Kidney tubule cell (primary cell): ENCODE results near the gene RPL15.
"Not testable (repeated sequence)": the region's sequence is repeated elsewhere in the genome, so short reads cannot be mapped to it uniquely, and the experiment has no call there.

Source experiments
- DNase-seq: peaks from one replicate; pipeline ENCODE4 v3.0.0-alpha.2; 2018; ENCODE audit warnings: low spot score

RPL15 gene

DNA sequence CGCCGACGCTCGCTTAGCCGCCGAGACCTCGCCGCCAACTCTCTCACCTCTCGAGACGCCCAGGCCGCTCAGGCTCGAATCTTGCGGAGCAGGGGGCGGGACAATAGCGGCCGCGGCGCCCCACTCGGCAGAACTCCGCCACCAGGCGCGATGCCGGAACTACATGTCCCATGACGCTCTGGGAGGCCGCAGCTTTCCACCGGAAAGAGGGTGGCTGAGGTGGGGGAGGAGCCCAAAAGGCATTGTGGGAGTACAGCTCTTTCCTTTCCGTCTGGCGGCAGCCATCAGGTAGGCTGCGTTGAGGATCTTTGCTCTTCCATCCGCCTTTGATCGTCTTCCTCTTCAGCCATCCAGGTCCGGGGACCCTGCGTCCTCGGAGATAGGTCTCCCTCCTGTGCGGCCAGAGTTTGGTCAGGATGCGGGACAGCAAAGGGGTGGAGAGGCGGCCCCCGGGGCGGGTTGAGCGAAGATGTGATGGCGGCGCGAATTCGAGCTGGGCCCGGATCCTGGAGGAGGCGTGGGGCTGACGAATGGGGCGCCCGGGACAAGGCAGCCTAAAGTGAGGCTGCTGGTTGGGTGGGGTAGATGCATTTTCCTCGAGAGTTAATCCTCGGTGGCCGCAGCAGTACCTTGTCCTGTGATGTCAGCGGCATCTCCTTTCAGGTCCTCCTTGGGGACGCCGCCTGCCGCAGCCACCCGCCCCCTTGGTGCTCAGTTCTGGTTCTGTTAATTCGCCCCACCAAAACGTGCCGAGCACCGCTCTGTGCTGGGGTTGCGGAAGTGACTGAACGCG lies at the start of gene RPL15, which contains the start of gene NKIRAS1:
Gene RPL15, plus strand, starts transcription at position 247 of the 793 bp plus-strand sequence. CDS start 728 bp downstream, outside the sequence.
Gene NKIRAS1, minus strand, starts transcription at position 105 of the 793 bp plus-strand sequence. CDS start 6,086 bp downstream, outside the sequence.
- DNase-seq = peak; percentile 97

DNA sequence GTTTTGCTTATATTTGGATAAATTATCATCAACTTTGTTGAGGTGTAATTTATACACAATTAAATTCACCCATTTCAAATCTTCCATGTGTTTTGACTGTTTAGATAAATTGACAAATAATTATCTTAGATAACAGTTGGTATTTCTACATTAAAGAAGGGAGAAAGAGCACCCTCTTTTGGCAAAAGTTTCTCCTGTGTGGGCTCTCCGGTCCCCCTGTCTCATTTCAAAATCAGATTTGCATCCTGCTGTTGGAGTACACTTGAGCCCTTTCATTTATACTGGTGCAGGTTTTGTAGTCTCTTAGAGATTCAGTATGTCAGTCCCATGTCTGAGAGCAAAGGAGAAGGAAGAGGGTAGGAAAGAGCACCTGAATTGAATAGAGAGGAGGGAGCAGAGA lies 49.5 kb upstream of the RPL15 start:
- DNase-seq = no peak

DNA sequence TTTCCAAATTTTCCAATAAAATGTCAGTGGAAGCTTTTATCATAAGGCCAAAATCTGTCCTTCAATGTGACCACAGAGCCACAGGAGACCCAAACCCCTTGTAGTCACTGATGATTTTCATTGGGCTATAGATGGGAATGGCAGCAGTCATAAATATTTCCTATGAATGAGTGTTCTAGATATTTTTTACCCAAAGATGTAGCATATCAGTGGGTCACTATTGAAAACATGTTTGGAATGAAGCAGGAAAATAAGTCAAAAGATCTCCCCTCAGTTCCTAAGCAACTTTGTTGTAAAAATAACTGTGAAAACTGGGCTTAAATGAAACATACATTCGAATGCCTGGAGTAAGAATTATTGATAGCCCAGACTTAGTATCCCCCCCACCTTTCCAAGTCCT lies 49.1 kb upstream of the RPL15 start:
- DNase-seq = no peak

DNA sequence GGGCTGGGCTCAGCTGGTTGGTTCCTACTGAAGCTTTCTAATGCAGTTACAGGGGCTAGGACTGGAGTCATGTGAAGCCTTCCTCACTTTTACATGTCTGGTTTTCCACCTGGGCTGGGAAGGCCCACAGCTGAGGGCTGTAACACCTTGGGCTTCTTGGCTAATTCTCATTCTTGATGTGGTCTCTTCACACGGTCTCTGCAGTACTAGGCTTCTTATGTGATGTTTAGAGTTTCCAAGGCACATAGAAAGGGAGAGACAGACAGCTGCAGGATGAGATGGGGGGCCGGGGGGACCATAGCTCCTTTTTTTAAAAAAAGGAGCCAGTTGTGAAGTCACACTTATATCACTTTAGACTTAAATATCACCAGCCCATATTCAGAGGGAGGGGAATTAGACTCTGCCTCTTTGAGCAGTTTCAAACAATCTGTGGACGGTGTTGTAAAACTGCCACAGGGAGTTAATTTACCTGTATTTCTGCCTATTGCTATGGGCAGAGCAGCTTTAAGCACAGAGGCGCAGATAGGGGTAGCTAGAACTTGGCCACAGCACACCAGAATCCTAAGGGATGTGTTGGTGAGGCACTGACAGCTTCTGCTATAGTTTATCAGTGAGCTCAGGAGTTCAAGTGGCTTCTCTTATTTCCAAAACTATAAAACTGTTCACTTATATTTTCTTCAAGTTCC lies 46.8 kb upstream of the RPL15 start:
- no peak for DNase-seq

DNA sequence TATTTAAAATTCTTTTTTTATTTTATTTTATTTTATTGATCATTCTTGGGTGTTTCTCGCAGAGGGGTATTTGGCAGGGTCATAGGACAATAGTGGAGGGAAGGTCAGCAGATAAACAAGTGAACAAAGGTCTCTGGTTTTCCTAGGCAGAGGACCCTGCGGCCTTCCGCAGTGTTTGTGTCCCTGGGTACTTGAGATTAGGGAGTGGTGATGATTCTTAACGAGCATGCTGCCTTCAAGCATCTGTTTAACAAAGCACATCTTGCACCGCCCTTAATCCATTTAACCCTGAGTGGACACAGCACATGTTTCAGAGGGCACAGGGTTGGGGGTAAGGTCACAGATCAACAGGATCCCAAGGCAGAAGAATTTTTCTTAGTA lies 46.3 kb upstream of the RPL15 start:
- DNase-seq = not testable (repeated sequence)

DNA sequence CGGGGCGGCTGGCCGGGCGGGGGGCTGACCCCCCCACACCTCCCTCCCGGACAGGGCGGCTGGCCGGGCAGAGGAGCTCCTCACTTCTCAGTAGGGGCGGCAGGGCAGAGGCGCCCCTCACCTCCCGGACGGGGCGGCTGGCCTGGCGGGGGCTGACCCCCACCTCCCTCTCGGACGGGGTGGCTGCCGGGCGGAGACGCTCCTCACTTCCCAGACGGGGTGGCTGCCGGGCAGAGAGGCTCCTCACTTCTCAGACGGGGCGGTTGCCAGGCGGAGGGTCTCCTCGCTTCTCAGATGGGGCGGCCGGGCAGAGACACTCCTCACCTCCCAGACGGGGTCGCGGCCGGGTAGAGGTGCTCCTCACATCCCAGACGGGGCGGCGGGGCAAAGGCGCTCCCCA lies 45.6 kb upstream of the RPL15 start:
- DNase-seq = not testable (repeated sequence)

DNA sequence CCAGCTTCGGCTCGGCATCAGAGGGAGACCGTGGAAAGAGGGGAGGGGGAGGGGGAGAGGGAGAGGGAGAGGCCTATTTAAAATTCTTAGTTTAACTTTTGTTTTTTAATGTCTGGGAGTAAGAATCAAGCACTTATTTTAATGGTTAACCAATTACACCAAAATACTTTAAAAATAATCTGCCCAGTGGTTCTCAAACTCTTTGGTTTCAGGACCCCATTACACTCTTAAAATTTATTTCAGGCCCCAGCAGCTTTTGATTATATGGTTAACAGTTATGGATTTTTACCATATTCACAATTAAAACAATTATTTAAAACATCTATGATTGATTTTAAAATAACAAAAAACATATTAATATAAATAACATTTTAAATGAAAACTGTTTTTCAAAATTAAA lies 44.6 kb upstream of the RPL15 start:
- no peak for DNase-seq

DNA sequence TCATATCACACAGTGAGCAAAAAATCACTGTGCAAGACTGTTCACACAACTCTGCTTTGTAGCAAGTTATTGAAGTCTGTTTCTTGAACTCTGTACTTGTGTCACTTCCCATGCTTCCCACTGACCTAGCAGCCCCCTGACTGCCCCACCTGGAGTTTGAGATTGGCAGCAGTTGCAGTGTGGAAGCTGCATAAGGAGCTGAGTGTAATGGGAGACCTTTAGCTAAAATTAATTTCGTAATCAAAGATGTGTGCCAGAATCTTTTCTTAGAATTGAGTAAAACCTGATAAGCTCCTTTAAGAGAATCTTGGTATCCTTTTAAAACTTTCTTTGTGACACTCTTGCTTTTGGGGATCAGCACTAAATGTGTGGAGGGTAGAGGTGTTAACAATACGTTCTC lies 43.0 kb upstream of the RPL15 start:
- no peak for DNase-seq

DNA sequence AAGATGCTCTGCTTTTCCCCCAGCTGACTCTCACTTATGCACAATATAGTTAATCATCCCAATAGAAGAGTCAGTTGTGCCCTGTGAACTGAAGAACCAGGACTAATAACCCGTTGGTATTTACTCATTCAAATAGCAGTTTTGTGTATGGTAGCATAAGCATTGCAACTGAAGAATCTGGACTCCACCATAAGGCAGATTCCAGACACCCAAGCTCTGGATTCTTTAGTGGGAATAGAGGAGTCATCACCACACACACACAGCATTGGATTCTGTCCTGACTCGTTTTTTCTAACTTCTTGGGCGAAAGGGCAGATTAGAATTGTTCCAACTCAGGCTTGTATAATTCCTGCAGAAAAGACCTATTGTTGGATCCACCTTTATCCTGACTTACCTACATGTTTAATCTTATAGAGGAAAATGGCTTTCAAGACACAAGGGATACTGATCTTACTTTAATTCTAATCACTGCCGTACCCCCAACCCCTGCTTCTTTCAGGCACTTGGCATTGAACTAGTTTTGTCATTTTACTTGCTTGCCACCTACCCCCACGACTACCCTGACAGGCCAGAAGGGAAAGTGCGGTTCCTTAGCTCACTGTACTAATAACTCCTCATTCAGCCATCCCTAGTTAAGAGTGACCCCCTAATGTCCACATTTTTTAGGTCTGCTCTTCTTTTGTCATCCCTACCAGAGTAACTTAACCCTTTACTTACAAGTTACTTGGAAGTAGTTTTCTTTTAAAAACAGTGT lies 42.4 kb upstream of the RPL15 start:
- DNase-seq = peak; percentile 47

DNA sequence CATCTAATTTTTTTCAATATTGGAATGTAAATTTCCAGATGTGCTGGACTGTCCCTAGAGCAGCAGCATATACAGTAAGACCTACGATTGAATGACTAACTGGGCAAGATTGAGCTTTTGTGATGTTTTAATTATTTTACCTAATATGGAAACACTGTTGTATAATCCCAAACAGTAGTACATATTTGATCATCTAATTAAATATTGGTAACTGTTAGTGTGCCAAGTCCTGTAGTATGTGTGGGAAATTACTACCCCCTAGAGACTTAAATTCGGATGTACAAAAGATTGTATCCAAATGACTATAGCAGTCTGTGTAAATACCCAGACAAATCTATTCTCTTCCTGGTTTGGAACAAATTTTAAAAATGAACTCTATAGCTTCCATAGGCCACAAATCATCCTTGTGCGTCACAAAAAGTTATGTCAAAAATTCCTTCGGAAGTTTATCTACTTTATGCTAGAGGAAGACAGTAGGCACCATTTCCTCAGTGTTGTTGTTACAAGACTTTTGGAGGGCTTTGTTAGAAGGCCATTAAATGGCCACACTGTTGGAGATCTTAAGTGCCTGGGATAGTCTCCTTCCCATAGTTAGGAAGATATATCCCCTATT lies 41.7 kb upstream of the RPL15 start:
- no peak for DNase-seq

DNA sequence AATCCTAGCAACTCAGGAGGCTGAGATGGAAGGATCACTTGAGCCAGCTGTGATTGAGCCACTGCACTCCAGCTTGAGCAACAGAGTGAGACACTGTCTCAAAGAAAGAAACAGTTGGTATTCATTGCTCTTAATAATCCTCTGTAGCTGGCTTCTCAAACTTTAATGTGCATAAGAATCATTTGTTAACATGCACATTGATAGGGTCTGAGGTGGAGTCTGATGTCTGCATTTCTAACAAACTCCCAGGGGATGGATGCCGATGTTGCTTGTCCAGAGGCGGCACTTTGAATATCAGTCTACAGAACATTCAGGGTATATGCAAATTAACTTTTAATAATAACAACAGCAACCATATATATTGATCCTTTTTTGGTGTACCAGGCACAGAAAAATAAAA lies 40.0 kb upstream of the RPL15 start:
- no peak for DNase-seq

DNA sequence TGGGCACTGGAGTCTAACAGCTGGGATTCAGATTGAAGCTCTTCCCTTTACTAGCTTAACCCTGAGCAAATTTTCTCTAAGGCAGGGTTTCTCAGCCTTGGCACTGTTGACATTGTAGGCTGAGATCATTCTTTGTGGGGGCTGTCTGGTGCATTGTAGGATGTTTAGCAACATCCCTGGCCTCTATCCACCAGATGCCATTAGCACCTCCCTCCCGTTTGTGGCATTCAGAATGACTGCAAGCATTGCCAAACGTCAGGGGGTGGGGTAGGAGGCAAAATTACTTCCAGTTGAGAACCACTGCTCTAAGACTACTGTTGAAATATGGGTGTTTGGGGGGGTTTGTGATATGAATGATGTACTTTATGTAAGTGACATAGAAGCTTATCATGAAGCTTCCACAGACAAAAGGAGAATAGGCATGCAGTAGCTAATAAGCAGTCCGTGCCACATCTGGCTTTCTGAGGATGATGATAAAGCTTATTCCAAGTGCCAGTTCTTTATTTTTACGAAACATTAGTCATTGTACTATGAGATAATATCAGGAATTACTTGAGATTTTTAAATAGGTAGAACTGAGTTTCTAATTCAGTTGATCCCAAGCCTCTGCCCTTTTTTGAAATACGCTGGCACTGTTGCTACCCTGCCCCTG lies 39.5 kb upstream of the RPL15 start:
- DNase-seq = peak; percentile 62

DNA sequence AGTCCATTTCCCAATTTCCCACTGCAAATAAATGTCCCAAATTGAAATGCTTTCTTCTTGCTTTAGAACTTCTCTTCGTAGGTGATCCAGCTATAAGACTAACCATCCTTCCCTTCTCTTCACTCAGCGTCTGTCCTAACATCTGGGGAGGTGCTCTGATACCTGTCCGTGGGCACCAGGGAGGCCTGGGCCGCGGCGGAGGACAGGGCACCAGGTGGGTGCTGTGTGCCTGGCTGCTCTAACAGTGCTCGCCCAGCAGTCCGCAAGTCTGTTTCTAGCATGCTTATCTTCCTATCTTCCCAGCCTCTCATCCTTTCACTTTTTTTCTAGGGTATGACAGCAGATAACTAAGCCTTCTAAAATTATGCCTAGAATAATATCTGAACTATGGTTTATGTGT lies 37.4 kb upstream of the RPL15 start:
- no peak for DNase-seq

DNA sequence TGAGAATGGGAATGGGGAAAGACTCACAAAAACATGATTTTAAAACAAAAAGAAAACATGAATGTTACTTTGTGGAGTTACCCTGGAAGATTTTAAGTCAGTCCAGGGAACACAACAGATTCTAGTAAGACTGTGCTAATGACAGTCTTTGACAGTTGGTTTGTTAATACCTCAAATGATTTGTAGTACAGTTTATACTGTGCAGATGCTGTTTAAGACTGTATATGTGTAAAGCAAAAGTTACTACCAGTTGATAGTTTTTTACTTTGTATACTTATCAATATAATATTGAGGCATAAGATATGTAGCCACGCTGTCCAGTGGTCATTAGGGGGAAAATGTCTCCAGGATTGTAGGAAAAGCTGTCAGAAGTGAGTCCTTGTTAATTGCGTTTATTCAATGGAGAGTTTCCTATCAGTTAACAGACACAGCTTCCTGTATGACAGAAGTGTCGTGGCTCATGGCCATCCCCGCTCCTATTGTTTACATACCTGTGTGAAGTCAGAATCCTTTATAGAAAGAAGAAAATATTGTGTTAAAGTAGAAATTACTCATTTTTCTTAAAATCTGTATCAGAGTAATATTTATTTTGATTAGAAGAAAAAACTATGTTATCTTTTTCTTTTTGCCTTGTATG lies 36.1 kb upstream of the RPL15 start:
- no peak for DNase-seq

DNA sequence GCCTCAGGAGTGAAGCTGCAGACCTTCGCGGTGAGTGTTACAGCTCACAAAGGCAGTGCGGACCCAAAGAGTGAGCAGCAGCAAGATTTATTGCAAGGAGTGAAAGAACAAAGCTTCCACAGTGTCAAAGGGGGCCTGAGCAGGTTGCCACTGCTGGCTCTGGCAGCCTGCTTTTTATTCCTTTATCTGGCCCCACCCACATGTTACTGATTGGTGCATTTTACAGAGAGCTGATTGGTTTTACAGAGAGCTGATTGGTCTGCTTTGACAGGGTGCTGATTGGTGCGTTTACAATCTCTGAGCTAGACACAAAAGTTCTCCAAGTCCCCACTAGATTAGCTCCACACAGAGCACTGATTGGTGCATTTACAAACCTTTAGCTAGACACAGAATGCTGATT lies 34.9 kb upstream of the RPL15 start:
- not testable (repeated sequence) for DNase-seq

DNA sequence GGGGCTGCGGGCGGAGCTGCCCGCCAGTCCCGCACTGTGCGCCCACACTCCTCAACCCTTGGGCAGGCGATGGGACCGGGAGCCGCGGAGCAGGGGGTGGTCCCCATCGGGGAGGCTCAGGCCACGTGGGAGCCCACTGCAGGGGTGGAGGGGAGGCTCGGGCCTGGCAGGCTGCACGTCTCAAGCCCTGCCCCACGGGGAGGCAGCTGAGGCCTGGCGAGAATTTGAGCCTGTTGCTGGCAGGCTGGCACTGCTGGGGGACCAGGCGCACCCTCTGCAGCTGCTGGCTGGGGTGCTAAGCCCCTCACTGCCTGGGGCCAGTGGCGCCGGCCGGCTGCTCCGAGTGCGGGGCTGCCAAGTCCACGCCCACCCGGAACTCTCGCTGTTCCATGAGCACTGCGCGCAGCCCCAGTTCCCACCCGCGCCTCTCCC lies 34.4 kb upstream of the RPL15 start:
- DNase-seq = no peak

DNA sequence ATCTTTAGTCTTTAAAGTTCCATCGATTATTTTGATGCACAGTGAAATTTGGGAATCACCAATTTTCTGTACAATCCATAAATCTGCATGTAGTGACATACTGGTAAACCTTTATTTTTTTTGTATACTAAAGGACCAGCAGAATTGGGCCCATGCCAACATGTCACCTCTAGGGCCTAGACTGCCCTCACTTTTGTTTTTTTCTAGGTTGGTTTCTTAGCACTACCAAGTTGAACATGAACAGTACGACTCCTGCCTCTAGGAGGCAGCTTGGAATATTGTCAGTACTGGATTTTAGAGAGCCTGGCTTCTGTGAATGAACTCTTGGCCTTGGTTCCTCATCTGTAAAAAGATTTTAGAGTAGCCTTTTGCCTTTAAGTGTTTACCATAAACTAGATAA lies 32.5 kb upstream of the RPL15 start:
- no peak for DNase-seq

DNA sequence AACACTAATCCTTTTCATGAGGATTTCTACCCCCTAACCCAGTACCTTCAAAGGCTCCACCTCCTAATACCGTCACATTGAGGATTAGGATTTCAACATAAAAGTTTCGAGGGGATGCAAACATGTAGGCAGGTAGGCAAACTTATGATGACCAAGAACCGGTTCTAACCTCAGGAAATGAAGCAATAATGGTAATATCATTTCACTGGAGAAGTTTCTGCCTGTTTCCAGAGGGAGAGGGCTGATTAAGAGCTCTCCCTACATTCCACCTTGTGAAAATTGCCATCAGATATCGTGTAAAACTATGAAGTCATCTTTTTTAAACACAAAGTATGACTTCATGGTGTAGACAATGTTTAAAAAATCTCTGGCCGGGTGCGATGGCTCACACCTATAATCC lies 31.7 kb upstream of the RPL15 start:
- DNase-seq = no peak

DNA sequence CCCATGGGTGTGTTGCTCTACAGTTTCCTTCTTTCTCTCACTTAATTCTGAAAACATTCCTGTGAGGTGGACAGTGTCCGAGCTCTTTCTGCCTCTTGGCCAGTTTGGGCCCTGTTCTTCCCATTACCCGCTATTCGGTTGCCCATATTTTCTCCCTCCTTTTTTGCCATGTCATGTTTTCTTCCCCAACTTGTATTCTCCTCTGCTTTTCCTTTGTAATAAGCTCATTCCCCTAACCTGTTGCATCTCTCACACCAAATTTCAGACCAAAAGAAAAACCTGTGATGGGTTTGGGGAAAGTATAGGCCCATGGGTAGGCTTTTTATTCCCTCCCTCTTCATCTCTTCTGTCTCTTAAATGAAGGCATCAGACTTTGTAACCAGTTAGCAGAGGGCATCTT lies 30.6 kb upstream of the RPL15 start:
- DNase-seq = no peak

DNA sequence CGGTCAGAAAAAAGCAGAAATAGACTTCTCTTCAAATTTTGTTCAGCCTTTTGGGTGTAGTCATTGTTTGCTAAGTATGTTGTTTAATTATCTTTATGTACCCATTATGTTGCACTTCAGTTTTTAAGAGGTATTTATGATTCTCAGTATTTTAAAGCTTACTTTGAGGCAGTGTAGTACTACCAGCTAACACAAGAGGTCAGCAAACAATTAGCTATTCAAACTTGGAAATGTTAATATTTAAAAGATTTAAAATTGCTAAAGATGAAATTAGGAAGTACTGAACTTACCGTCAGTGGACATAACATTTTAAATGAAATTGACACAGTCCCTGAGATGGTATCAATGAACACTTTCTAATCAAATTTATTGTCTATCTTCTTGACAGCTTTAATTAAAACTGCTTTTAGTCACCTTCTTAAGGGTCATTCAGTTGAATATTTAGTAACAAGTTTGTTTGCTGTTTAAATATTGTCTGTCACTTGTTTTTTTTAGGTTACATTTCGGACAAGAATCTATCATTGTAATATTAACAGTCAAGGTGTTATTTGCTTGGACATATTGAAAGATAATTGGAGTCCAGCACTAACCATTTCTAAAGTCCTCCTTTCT lies 28.2 kb upstream of the RPL15 start:
- peak; percentile 47 for DNase-seq

DNA sequence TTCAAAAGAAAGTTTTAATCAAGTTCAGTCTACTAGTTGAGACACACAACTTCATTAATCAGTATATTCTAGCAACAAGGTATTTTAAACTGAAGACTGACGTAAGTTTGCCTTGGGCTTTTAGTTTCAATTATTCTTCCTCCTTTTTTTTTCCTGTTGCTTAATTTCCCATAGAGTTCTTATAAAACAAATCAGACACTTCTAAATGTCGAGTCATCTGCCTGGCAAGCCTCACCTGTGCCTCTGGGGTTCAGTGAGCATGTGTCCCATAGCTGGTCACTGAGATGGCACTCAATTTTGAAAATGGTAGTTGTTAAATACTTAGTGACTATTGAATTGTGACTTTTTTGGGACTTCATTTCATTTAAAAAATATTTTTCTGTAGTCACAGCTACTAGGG lies 27.5 kb upstream of the RPL15 start:
- peak; percentile 67 for DNase-seq
